HG03045 (cell line): Measurements from ENCODE around the gene CHGA.

Experiments used
- ATAC-seq: cut with Tn5 transposase; IDR thresholded peaks from one replicate; pipeline ENCODE4 v1.9.1; 2021; ENCODE audit warnings: mild to moderate bottlenecking, moderate library complexity; ENCODE audit not compliant: unreplicated experiment

The CHGA gene

DNA sequence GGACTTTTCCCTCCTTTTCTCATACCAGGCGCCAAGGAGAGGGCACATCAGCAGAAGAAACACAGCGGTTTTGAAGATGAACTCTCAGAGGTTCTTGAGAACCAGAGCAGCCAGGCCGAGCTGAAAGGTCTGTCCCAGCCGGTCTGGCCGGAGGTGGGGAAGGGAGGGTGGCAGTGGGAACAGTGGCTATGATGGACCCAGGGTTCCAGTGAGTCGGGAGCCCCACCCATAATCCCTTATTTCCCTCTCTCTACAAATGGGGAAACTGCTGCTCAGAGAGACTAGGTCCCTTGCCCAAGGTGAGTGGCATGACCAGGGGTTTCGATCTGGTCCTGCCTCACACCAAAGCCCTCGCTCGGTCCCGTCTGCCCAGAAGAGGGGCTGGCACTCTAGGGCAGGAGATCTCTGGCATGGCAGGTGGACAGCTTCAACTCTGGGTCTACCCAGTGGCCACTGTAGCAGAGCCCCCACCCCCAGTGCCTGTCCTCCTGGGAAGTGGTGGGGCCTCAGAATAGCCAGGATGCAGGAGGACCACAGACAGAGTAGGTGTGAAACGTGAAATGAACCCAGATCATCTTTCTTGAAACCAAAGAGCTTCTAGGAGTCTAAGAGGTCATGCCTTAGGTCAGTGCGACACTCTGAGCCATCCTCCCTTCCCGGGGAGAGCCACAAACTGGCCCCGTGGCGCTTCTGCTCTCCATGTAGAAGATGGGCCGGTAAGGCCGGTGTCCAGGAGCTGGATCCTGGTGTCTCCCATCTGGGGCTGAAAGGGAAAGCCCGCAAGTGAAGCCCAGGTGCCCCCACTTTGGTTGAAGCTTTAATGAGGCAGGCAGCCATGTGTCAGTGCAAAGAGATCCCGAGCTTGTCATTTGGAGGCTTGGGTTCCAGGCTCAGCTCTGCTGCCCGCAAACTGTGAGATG is 7.0 kb downstream of the CHGA start:
- ATAC-seq: no peak

DNA sequence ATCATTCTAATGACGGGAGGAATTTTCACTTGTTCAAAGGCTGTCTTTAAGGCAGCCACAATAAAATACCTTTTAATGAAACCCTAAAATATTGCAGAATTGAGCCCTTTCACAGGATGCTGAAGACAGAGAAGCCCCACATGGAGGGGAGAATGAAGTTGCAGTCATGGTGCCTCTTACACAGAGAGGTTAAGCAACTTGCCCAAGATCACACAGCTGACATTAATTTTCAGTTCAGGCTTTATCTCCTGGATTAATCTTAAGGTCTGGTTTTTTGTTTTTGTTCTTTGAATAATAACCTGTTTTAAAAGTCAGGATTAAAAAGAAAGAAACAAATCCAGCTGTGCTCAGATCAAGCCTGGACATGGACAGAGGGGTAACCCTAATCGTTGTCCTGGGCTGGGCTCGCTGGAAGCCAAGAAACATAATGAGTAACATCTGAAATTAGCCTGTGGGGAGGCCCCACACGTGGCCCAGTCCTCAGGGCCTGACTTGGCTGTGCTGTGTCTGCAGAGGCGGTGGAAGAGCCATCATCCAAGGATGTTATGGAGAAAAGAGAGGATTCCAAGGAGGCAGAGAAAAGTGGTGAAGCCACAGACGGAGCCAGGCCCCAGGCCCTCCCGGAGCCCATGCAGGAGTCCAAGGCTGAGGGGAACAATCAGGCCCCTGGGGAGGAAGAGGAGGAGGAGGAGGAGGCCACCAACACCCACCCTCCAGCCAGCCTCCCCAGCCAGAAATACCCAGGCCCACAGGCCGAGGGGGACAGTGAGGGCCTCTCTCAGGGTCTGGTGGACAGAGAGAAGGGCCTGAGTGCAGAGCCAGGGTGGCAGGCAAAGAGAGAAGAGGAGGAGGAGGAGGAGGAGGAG is 8.0 kb downstream of the CHGA start:
- ATAC-seq: no peak

DNA sequence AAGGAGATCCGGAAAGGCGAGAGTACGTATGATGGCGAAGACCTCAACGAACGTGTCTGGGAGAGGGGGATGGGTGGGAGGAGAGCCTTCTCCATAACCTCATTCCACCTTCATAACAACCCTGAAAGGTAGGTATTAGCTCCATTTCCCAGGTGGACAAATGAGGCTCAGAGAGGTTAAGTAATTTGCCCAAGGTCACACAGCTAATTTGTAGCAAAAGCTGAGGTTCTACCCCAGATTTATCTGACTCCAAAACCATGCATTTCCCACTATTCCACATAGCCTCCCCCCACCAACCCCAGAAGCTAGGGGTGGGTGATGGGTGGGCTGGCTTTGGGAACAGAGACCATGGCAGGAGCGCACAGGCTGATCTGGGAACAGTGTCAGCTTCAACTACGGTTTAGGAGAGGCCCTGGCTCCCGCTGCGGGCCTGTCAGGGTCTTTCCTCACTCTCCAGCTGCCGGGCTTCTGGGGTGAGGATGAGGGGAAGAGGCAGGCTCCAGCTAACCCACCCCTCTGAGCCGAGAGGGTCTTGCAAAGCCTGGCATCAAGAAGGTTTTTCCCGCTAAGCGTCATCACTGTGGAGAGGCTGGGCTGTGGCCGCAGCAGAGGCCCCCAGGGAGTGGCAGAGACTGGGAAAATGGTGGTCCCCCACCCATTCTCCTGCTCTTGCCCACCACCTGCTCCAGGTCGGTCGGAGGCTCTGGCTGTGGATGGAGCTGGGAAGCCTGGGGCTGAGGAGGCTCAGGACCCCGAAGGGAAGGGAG is 8.9 kb downstream of the CHGA start:
- no peak for ATAC-seq

DNA sequence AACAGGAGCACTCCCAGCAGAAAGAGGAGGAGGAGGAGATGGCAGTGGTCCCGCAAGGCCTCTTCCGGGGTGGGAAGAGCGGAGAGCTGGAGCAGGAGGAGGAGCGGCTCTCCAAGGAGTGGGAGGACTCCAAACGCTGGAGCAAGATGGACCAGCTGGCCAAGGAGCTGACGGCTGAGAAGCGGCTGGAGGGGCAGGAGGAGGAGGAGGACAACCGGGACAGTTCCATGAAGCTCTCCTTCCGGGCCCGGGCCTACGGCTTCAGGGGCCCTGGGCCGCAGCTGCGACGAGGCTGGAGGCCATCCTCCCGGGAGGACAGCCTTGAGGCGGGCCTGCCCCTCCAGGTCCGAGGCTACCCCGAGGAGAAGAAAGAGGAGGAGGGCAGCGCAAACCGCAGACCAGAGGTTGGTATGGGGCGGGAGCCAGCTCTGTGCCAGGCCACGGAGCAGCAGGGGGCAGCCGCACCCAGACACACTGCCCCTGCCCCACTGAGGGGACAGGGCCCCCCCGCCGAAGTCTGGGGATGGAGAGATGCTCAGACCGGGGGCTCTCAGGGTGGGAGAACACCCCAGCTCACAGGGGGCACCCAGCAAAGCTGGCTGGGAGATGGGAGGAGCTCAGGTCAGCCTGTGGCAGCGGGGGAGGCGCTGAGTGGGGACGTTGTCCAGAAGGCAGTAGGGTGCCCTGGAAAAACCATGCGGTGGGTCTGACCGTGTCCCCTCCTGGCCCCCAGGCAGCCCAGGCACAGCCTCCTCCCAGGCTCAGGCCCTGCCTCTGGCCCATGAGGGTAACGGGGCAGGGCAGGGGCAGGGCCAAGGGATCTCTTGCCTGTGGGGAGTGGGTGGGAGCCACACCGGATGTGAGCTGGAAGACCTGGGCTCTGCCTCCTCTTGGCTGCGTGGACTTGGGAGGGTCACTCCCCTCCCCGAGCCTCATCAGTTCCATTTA is 9.8 kb downstream of the CHGA start:
- ATAC-seq: no peak

DNA sequence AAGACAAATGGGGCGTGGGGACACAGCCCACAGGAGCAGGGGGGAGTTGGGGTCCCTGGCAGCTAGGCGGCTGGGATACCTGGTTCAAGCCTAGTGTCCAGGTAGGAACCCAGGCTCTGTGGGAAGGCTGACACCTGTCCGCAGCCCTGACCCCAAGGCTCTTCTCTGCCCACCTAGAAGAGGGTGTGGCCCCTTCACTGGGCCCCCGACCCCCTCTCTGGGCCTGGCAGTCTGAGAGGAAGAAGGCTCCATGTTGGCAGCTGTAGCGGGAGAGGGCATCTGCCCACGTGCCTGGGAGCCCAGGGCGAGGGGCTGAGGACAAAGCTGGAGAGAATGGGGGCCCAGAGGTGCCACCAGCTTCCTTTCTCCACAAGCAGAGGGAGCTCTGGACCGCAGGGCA is 10.5 kb downstream of the CHGA start:
- ATAC-seq: no peak

DNA sequence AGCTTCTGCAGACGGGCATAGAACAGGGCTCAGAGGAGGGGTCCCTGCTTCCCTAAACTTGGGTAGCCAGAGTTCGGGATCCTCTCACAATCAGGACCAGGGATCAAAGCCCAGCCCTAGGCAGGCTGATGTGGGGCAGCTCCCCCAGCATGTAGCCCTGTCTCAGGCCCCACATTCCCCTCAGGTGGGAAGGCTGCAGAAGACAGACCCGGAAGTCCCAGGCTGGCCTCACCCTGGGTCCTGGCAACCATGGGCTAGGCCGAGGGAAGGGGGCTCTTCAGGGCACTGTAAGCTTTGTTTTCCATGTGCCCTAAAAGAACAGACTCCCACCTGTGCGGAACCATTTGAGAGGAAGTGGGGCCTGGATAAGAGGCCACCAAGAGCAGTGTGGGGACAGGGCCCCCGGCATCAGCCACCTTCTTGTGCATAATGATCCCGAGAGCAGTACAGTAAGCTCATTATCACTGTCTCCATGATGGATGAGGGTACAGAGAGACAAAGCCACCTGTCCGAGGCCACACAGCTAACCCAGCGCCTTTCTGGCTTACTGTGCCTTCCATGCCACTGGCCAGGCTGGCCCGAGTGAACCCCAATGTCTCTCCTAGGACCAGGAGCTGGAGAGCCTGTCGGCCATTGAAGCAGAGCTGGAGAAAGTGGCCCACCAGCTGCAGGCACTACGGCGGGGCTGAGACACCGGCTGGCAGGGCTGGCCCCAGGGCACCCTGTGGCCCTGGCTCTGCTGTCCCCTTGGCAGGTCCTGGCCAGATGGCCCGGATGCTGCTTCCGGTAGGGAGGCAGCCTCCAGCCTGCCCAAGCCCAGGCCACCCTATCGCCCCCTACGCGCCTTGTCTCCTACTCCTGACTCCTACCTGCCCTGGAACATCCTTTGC is 11.5 kb downstream of the CHGA start:
- ATAC-seq: no peak

DNA sequence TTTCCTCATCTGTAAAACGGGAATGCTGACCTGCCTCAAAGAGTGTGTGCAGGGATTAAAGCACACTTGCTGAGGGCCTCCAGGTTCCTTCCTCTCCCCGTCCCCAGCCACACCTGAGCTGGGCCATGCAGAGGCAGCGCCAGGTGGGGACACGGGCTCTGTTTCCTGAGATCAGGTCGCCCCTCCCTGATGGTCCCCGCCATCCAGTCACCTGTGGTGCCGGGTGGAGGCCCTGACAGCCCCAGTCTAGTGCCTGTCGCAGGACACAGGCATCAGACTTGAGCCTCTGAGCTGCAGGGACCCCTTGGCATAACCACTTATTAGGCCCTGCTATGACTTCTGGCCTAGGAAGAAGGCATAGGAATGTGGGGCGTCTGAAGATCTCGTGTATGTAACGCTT is 12.5 kb downstream of the CHGA start:
- no peak for ATAC-seq

DNA sequence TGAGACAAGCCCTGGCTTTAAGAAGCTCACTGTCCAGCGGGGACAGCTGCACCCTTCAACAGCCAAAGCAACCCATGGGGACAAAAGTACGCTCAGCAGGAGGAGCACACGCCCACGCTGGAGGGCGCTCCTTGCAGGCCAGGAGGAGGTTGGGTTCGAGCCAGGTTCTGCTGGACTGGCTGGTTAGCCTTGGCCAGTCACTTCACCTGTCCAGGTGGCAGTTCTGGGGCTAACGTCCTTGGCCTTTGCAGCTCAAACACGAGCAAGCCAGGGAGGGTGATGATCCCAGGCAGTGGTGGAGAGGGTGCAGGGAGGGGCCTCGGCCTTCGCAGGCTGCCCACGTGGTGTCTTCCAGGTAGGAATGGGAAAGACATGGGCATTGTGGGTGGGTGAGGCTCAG is 13.1 kb downstream of the CHGA start:
- ATAC-seq: no peak

DNA sequence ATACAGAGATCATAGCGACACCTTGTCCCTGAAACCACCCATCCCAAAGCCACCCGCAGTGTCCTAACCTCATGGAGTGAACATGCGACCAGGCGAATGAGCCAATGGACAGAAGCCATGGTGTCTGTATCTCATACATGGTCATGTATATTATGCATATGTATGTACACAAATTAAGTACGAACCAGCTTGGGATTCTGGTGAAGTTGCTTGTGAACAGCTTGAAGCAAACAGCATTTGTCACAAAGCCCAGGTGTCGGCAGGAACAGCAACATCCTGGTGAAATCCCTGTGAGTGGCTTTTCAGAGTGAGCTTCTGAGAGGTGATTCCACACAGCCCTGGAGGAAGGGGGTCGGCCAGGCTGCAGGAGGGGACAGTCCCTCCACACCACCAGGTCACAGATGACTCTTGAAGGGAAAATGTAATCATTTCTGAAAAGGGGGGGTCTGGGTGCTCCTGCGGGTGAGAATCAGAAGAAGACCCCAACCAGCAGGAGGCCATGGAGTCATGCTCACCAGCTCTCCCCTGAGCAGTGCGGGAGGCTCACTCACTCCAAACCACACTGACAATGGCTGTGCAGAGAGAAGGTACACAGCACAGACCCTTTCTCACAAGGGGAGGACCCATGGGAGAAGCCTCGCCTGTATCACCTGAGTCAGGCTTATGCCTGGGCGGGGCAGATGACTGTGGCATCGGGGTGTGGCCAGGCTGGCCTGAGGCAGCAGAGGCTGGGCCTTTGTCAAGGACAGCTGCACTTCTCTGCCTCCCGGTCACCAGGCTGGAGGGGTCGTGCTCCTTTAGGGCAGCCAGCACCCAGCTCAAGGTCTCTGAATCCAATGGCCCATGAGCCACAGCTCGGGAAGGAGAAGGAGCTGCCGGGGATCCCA is 14.3 kb downstream of the CHGA start:
- no peak for ATAC-seq

DNA sequence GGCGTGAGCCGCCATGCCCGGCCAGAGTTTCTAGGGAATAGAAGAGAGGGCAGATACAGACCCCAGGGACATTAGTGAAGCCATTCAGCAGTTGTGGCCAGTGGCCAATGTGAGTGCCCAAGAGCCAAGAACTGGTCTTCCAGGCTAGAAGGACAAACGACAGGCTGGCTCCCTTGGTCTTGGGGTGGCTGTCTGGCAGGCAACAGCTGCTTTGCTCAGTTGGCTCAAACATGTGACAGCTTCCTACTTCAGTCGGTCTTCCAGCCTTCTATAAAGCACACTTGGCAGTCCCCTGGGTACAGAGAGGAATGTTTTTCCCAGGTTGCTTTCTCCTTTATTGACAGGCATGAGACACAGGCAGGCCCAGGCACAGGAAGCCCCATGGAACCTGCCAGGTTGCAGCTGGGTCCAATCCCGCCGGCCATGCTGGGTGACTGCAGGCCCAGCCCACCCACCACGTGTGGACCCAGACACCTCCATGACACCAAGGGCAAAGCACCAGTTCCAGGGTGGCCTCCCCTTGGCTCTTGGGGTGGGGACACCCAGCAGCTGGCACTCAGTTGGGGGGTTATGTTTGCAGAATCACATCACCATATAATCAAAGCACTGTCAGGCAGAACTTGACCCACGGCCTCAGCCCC is 15.4 kb downstream of the CHGA start:
- ATAC-seq: no peak

DNA sequence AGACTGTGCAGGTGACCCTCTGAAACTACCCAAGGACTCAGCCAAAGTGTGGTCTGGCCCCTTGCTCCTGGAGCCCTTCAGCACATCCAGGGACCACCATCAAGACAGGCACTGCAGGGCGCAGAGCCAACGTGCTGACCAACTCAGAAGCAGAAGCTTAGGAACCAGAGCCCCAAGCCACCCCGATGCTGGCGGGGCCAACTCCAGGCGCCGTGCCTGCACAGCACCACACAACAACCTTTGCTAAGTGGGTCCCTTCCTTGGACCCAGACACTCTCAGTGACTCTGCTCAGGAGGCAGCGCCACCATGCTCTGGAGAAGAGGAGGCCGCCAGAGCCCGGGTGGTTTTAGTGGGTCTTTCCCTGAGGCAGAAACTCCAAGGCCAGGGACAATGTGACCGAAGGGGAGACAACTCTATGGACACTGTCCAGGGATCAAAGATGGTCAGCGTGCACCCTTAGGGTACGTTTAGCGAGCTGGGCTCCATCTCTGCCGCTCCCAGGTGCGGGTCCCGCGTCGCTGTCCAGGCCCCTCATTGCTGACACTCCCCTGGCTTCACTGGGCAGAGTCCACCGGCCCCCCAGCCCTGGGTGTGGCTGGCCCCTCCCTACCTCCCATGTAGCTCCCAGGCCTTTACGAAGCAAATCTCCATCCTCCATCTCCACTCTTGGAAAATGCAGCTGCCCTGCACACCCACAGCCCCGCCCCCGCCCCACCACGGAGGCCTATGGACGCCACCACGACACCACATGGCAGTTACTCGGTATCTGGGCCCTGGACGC is 16.1 kb downstream of the CHGA start:
- no peak for ATAC-seq

DNA sequence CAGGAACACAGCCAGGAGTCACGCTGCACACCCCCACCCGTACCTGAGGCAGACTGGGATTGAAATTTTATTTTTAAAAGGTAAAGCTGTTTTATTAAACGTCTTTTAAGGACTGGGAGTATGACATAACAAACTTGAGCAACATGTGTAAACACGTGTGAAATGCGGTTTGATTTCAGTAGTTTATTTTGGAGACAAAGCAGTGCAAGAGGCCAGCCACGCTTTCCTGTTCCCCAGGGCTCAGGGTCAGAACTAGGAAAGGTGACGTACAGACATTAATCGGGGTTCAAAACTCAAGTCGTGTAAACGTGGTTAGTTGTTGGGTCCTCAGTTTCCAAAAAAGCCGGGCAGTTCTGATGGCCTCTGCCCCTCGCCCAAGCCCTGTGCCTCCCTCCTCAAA is 16.7 kb downstream of the CHGA start:
- no peak for ATAC-seq

DNA sequence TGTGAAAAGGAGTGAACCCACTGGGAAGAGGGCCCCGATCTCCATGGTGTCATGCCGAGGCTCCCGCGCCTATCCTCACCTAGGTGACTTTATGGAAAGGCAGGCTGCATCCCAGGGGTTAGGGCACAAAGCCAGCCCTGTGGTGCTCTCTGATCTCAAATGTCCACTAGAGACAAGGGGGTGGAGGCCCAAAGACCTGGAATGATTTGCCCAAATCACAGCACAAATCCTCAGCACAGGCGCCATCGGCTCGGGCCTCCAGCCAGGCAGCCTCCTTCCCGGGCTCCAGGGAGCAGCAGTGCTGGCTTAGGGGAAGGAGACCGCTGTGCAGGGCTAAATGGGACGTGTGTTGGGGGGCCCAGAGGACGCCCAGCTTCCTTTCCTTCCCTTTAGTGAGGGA is 17.6 kb downstream of the CHGA start:
- ATAC-seq: no peak

DNA sequence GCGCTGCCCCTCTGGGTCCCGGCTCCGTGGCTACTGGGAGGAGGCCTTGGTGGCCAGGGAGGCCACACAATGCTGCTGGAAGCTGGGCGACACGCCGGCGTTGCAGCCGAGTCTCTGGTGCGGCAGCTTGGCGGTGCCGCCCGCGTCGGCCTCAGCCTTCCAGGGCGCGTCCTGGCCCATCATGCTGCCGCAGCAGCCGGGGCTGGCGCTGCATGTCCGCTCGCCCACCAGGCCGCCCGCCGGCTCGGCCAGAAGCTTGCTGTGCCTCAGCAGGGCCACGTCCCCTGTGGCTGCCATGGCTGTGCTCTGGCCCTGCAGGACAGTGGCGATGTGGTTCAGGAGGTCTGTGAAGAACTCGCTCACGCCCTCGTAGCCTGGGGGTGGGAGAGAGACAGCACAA is 18.6 kb downstream of the CHGA start:
- no peak for ATAC-seq

DNA sequence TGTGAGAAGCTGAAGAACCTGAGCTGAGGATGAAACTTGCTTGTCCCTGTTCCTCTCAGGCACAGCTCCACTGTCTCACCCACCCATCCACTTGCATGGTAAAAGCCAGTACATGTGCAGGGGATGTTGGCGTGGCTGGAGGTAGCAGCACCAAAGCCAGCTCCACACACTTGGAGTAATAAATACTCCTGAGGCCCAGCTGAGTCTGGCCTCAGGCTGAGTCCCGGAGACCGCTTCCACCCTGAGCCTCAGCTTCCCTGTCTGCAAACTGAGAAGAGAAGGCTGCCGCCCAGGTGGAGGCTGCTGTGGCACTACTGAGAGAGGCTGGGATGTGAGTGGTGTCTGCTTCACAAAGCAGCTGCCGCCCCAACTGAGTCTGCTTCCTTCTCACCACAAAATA is 19.2 kb downstream of the CHGA start:
- ATAC-seq: no peak

DNA sequence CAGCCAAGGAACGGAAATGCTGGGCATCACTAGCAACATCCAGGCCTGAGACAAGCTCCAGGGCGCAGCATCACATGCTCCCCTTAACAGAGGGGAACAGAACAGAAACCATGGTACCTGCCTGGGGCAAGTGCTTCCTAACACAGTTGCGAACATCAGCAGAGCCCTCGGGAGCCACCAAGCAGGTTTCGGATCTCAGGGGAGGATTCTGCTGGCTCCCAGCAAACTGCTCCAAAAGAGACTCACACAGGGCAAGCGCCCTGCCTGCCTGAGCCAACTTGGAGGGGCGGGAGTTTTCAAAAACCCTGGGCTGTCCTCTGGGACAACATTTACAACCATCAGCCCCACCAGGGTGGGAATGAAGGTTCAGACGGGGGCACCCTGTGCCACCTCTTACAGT is 19.6 kb downstream of the CHGA start:
- ATAC-seq: no peak
